Endothelial cell of umbilical vein (primary cell): Measurements from ENCODE around the gene PCDHA8.

ENCODE experiments used
- GATA2 ChIP-seq: IDR thresholded peaks from 2 replicates; pipeline ENCODE4 v1.7.0; 2011; ENCODE audit warnings: low read depth, mild to moderate bottlenecking, moderate library complexity, mixed read lengths, low read length; ENCODE audit not compliant: insufficient read length, insufficient read depth
- MYC ChIP-seq: IDR thresholded peaks from one replicate; pipeline ENCODE4 v1.6.1; 2011; ENCODE audit warnings: mild to moderate bottlenecking, low read depth, low read length
- POLR2A ChIP-seq: IDR thresholded peaks from 2 replicates; pipeline ENCODE4 v1.6.1; 2012; ENCODE audit warnings: low read depth, mild to moderate bottlenecking, control low read depth, low read length
- POLR2AphosphoS5 ChIP-seq: IDR thresholded peaks from 2 replicates; pipeline ENCODE4 v1.6.1; 2012; ENCODE audit warnings: low read depth, mild to moderate bottlenecking, control low read depth, low read length, moderate library complexity; ENCODE audit not compliant: insufficient read depth
- TF ChIP-seq, protein P1 (sequence below), 2 donors: IDR thresholded peaks; 1 replicate in 1 of 2; 2 replicates in 1 of 2; pipeline ENCODE4 v1.5.1; 2011; ENCODE audit warnings: low read length in 2 of 2, mild to moderate bottlenecking in 2 of 2, moderate library complexity in 2 of 2, control low read depth in 1 of 2, inconsistent platforms in 1 of 2, low read depth in 1 of 2; ENCODE audit not compliant: insufficient read depth in 1 of 2; ENCODE audit errors: extremely low read depth in 1 of 2

DNA sequence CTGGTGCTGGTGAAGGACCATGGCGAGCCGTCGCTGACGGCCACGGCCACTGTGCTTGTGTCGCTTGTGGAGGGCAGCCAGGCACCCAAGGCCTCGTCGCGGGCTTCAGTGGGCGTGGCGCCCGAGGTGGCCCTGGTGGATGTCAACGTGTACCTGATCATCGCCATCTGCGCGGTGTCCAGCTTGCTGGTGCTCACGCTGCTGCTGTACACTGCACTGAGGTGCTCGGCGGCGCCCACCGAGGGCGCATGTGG, 16.9 kb downstream of the PCDHA8 start:
- TF ChIP-seq, protein P1, sequence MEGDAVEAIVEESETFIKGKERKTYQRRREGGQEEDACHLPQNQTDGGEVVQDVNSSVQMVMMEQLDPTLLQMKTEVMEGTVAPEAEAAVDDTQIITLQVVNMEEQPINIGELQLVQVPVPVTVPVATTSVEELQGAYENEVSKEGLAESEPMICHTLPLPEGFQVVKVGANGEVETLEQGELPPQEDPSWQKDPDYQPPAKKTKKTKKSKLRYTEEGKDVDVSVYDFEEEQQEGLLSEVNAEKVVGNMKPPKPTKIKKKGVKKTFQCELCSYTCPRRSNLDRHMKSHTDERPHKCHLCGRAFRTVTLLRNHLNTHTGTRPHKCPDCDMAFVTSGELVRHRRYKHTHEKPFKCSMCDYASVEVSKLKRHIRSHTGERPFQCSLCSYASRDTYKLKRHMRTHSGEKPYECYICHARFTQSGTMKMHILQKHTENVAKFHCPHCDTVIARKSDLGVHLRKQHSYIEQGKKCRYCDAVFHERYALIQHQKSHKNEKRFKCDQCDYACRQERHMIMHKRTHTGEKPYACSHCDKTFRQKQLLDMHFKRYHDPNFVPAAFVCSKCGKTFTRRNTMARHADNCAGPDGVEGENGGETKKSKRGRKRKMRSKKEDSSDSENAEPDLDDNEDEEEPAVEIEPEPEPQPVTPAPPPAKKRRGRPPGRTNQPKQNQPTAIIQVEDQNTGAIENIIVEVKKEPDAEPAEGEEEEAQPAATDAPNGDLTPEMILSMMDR (IDR thresholded peaks at IDR 0.05; ENCODE audit: extremely low read depth in 1 of 2, insufficient read depth in 1 of 2, low read depth in 1 of 2, low read length in 2 of 2): no peak
- TF ChIP-seq GATA2 (no peak), POLR2A (no peak), MYC (no peak), POLR2AphosphoS5 (no peak)
